Suppressor macrophage treated with lipopolysaccharide for 1 hour (primary cell): Measurements from ENCODE around the gene KRT25.
"Not testable (repeated sequence)": the region's sequence is repeated elsewhere in the genome, so short reads cannot be mapped to it uniquely, and the experiment has no call there.

ENCODE experiments used
- DNase-seq, 3 donors: peaks; one replicate each; pipeline ENCODE4 v3.0.0-alpha.2; 2020 to 2022

Gene KRT25

GRCh38 chr17:40753804-40754203, 1.3 kb downstream of the KRT25 start:
- DNase-seq = no peak

GRCh38 chr17:40751065-40751464, 4.1 kb downstream of the KRT25 start:
- DNase-seq = no peak

DNA sequence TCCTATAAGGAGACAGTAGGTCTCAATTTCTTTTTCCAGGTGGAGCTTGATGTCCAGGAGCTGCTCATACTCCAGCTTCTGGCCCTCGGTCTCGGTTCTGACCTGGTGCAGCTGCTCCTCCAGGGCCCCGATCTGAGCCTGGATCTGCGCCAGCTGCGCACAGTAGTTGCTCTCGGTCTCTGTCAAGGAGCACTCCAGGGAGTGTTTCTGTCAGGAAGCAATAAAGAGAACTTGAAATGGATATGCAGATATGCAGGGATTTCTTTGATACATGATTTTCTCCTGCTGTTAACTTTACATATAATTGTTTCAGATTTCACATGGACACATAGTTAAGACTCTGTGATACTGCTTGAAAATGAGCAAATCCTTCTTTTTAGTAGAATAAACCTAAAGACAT, 4.7 kb downstream of the KRT25 start:
- no peak for DNase-seq

DNA sequence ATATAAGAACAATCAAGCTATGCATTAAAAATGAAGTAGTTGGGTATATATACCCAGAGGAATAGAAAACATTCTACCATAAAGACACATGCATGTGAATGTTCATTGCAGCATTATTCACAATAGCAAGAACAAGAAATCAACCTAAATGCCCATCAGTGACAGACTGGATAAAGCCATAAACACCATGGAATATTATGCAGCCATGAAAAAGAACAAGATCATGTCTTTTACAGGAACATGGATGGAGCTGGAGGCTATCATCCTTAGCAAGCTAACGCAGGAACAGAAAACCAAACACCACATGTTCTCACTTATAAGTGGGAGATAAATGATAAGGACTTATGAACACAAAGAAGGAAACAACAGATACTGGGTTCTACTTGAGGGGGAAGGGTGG, 6.5 kb downstream of the KRT25 start:
- not testable (repeated sequence) for DNase-seq

GRCh38 chr17:40738553-40738952, 16.6 kb downstream of the KRT25 start:
- no peak for DNase-seq

DNA sequence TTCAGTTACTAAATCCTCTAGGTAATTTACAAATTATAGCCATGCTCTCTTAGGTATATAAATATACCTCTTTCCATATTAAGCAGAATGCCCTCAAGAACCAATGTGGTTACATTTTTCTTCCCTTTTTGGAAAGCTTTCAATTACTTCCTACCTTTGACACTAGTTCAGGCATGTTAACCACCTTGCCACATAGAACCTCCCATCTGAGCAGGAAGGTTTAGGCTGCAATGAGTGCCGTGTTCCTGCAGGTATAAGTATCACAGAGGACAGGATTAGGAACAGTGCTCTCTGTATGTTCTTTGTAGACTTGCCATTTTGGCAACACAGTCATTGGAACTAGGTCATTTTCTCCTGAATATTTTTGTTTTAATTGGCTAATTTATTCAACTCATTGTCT, 20.1 kb downstream of the KRT25 start:
- no peak for DNase-seq

GRCh38 chr17:40734018-40734417, 21.1 kb downstream of the KRT25 start:
- no peak for DNase-seq

DNA sequence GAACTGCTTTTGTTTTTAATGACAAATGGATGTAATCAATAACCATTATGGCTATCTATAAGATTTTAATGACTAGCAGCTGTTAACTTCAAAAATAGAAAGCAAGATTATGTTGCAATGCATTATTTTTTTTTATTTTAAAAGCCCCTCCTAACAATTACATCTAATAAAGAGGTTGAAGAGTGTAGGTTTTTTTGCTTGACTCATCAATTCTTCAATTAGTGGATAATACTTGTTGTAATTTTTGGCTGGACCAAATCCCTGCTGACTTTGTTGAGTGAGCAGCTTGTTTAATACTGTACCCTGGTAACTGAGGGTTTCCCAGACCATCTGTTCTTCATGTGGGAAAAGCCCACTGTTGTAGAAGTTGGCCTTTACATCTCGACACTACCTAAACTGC, 24.2 kb downstream of the KRT25 start:
- DNase-seq = no peak

DNA sequence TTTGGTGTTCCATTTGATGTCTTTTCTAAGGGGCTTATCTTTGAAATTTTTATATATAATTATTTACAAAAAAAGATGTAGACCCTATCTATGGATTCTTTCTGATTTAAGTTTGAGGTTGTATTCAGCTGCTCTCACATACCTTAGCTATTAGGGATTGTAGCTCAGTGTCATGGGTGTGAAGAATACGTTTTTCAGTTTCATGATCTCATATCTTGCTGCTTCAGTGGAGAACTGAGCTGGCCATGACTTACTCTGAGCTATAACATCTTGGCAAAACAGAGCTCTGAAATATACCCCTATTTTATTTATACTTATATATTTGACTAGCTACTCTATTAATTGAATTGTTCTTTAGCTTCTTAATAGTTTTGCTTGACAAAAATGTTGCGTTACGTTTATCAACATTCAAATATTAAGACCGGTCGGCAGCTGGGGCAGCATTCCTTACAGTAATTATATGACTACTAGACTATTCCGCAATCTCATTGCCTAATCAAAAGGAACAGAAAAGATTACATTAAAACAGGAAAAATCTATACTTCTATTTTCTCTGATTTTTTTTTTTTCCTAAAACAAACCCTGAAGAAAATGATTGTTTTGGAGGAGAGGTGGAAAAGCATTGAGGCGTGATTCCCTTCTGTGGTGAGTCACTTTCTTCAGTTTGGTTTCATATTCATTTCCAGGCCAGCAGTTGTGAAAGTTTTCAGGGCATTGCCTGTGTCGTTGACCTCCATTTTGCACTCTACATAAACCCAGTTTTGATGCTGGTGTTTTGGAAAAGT, 27.5 kb downstream of the KRT25 start:
- DNase-seq = peak; percentile 12 to 29 (median 17)

DNA sequence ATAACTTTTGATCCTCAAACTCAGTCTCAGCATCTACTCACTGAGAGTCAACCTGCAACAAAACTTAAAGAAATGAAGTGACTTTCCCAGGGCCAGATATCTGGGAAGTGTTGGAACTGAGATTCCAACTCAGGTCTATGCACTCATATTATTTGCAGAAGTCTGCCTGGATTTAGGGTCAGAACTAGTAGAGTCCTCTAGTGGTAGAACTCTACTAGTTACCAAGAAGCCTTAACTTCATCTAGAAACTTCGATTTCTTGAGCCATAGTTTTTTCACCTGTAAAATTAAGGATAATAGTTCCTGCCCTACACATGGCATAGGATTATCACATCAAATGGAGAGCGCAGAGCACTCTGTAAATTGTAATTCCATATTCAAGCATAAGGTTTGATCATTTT, 28.2 kb downstream of the KRT25 start:
- peak in 1 of 3 donors; percentile 5 for DNase-seq

GRCh38 chr17:40724656-40725055, 30.5 kb downstream of the KRT25 start:
- no peak for DNase-seq

DNA sequence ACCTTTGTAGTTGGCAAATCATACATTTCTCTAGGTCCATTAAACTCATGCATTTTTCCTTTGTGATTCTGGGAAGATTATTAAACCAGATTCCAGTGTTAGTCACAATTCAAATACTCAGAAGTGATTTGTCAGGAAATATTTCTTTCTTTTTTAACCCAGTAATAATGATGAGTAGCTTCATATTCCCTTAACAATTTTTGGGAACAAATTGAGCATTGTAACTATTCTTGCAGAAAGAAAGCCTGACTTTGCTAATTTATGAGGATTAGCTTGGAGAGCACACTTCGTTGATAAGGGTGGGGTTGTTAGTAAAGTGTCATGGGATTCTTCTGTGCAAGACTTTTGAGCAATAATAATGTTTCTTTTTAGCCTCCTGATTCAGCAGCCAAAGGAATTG, 32.9 kb downstream of the KRT25 start:
- DNase-seq = no peak

- no peak for DNase-seq
These were observed 34.2 kb downstream of the KRT25 start for GRCh38 chr17:40720899-40721298.

DNA sequence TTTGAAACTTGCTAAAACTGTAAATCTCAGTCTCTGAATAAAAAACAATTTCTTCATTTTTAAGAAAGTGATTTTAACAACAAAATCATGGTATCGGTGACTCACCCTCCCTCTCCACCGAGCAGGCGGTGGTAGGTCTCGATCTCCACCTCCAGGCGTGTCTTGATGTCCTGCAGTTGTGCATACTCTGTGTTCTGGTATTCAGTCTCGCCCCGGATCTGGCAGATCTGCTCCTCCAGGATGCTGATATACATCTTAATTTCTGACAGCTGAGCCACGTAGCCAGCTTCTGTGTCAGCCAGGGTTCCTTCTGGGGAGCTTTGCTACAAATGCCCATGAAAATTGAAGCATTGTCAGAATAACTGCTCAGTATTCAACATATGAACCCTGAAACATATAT, 36.2 kb downstream of the KRT25 start:
- no peak for DNase-seq

DNA sequence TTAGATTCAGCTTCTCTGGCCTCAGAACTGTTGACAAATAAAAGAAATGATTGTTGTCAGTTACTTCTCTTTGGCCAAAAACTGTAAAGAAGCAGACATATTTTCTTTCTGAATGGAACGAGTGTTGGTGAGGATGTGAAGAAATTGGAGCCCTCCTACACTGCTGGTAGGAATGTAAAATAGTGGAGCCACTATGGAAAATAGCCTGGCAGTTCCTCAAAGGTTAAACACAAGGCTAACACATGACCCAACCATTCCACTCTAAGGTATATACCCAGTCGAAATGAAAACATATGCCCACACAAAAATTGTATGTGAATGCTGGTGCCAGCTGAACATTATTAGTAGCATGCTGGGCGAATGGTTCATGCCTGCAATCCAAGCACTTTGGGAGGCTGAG, 37.4 kb downstream of the KRT25 start:
- no peak for DNase-seq

- no peak for DNase-seq
These were observed 40.7 kb downstream of the KRT25 start for GRCh38 chr17:40714473-40714872.

- peak; percentile 45 to 64 (median 54) for DNase-seq
These were observed 47.4 kb downstream of the KRT25 start for GRCh38 chr17:40707745-40708144.

GRCh38 chr17:40705584-40705983, 49.5 kb downstream of the KRT25 start:
- DNase-seq = no peak

DNA sequence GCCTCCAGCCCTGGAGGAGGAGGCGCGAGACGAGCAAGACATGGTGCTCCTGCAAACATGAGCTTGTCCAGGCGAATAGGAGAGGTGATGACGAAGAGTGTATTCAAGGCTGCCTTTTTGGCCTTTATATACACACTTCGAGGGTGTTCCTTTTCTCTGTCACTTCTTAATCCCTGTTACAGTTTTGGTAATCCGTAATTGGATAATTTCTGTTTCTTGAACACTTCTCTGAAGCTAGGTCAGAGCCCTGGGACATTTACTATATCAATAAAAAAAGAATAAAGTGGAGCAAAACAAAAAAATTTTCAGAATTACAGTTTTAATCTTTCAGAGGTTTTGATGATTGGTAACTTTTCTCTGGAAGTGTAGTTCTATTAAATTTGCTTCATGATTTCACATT, 51.5 kb downstream of the KRT25 start, which contains the start of gene KRT24:
KRT24 (minus strand) TSS at position 101 of the 400 bp plus-strand sequence; CDS start at position 42, 59 bp downstream.
- DNase-seq = no peak

DNA sequence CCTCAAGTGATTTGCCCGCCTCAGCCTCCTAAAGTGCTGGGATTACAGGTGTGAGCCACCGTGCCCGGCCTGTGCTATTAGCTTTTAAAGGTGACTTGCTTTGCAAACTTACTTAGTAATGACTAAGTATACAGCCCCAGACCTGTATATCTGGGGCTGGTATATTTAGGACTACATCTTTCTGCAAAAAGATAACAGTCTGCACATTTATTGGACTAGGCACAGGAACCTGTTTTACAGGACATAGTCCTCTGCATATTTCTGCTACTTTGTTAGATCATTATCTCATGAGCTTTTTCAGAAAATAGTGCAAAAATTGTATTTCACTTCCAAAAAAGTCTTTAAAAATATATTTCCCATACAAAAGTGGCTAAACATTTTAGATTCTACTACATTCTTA, 52.9 kb downstream of the KRT25 start:
- DNase-seq = no peak

- no peak for DNase-seq
These were observed 55.3 kb downstream of the KRT25 start for GRCh38 chr17:40699853-40700252.

- no peak for DNase-seq
These were observed 55.8 kb downstream of the KRT25 start for GRCh38 chr17:40699371-40699770.
